GM21360 (cell line): Measurements from ENCODE around the gene PRR36.

Experiments used
- ATAC-seq: cut with Tn5 transposase; IDR thresholded peaks from one replicate; pipeline ENCODE4 v1.9.1; 2021; ENCODE audit warnings: mild to moderate bottlenecking, moderate library complexity; ENCODE audit not compliant: unreplicated experiment

PRR36 gene

GRCh38 chr19:7873304-7874075, 700 bp downstream of the PRR36 start:
- ATAC-seq = no peak

- no peak for ATAC-seq
These were observed 1.6 kb downstream of the PRR36 start for GRCh38 chr19:7872306-7873204.

- ATAC-seq = no peak
These were observed 2.5 kb downstream of the PRR36 start for GRCh38 chr19:7871437-7872305.

GRCh38 chr19:7870571-7871436, 3.4 kb downstream of the PRR36 start:
- no peak for ATAC-seq

- peak; percentile 4 for ATAC-seq
These were observed 4.2 kb downstream of the PRR36 start for GRCh38 chr19:7869910-7870511.

- peak; percentile 40 for ATAC-seq
These were observed 4.7 kb downstream of the PRR36 start for GRCh38 chr19:7869453-7869909.

- peak; percentile 47 for ATAC-seq
These were observed 5.3 kb downstream of the PRR36 start for GRCh38 chr19:7868671-7869452.

- no peak for ATAC-seq
These were observed 5.9 kb downstream of the PRR36 start for GRCh38 chr19:7868326-7868670.

- no peak for ATAC-seq
These were observed 6.9 kb downstream of the PRR36 start for GRCh38 chr19:7867092-7867844.

- no peak for ATAC-seq
These were observed 7.6 kb downstream of the PRR36 start for GRCh38 chr19:7866399-7867091.

- no peak for ATAC-seq
These were observed 8.8 kb downstream of the PRR36 start for GRCh38 chr19:7865262-7865911.

GRCh38 chr19:7864690-7865074, 9.5 kb downstream of the PRR36 start:
- ATAC-seq = no peak

GRCh38 chr19:7863971-7864689, 10.1 kb downstream of the PRR36 start:
- ATAC-seq = no peak

GRCh38 chr19:7863157-7863970, 10.8 kb downstream of the PRR36 start:
- no peak for ATAC-seq

GRCh38 chr19:7862413-7862951, 11.7 kb downstream of the PRR36 start:
- ATAC-seq = no peak
